Activated CD4-positive, alpha-beta T cell treated with anti-CD3 and anti-CD28 coated beads for 24 hours (primary cell): Measurements from ENCODE around the gene BCAS3.

Experiments
- DNase-seq, 2 donors: peaks; one replicate each; pipeline ENCODE4 v3.0.0-alpha.2; 2020; ENCODE audit warnings: low read depth in 2 of 2

The BCAS3 gene

DNA sequence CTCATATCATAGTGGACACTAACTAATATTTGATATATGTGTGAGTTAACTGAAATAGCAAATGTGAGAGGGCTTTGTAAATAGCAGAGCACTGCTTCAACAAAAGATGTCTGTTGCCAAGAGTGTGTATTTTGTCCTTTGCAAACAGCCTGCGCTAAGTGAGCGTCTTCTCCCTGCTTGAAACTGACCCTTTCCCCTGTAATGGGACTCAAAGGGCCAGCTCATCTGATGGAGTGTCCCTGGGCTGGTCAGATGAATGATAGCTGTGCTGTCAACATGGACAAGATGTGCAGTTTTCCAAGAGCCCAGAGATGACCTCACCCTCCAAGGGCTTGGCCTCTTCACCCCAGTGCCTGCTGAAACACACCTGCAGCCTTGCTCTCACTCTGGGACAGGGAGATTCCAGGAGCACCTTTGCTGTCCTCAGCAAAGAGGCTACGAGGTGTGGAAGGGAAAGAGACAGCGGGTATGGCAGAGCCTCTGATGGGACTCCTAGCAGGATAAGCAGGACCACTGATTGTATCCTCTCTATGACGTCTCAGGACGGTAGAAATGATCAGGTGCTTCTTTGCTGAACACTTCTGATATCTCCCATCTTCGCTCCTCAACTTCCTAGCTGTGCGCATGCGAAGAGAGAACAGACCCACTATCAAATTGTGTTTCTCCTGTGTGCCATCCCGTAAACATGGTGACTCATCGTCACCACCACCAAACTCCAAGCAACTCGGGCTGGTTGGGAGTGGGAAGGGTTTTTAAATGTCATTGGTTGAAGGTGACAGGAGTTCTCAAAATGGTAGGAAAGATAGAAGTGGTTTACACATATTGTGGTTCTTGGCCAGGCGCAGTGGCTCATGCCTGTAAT, 686.2 kb downstream of the BCAS3 start:
- DNase-seq, result no peak

DNA sequence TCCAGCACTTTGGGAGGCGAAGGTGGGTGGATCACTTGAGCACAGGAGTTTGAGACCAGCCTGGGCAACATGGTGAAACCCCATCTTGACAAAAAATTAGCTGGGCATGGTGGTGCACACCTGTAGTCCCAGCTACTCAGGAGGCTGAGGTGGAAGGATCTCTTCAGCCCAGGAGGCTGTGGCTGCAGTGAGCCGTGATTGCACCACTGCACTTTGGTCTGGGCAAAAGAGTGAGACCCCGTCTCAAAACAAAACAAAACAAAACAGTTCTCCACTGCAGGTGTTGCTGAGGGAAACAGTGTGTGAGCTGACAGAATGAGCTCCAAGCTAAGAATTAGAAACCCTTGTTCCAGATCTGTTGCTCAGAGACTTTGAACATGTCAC, 686.8 kb downstream of the BCAS3 start:
- no peak for DNase-seq

DNA sequence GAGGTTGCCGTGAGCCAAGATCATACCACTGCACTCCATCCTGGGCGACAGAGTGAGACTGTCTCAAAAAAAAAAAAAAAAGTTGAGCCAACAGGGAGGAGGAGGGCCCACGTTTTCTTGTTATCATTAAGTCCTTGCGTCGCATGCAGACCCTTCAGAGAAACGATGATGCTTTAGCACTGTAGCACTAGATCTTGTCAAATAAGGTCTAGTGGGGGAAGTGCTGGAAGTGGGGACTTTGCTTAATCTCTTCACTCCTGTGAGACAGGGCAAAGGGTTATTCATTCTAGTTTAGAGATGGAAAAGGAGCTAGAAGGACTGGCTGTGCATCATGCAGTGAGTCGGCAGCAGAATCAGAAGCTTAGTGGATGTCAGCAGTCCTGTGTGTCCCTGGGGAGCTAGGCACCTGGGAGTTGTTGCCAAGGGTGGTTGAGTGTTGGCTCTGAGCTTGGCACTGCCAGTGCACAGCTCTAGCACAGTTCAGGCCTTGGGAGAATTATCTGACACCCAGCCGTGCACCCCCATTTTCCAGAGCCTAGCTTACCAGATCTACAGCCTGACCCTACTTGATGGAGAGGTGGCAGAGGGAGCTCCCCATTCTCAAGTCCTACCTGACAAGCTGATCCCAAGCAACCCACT, 688.5 kb downstream of the BCAS3 start:
- no peak for DNase-seq

DNA sequence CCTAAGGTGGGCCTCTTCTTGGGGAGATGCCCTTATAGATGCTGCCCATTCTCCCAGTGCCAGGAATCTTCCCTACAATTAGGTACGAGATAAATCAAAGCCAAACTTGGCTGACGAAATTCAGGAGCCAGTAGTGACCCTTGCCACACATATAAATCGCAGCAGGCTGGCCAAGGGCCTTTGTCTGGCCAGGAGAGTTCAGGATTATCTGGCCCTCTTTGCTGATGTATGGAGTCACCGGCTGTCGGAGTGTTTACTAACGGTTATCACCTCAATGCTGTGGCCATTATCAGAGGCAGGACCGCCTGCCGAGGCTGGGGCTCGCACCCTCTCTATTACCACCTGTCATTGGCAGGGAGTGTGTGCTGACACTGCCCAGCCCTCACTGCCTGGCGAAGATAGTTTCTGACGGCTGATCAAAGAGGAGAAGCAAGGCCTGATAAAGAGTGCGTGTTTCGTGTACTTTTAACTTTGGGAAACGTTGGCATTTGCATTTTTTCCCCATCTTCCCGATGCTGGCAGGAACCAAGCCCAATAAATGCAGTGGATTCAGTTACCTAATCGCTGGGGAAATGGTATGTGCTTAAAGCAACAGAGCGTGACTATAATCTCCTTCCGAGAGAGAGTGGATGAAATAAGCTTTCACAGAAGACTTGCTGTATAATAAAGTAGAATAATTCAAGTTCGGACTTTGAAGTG, 689.2 kb downstream of the BCAS3 start:
- no peak for DNase-seq

DNA sequence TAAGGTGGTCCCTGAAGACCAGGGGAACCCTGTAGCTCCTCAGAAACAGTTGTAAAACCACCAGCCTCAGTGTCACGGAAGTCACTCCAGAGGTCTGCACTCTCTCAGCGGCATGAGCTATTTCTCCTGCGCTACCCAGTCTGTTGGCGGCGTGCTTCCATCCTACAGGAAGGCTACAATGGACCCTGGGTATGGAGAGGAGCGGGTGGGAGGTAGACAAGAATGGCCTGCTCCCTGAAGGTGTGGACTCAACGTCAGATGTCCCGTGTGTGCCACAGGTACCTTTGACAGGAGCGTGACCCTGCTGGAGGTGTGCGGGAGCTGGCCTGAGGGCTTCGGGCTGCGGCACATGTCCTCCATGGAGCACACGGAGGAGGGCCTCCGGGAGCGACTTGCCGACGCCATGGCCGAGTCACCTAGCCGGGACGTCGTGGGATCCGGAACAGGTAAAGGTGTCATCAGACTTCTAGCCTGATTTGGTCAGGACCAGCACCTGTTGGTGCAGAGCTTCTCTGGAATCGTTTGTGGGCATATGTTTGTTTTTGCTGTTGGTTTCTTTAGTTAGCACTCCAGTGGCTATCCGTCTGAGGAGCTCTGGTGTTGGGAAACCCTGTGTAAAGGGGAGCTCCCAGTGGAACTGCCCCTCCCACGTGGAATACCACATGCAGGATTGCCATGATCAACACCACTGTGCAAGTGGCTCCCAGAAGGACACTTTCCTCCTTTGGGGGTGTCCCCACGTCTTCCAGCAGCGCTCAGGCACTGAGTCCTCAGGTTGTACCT, 690.6 kb downstream of the BCAS3 start:
- no peak for DNase-seq

DNA sequence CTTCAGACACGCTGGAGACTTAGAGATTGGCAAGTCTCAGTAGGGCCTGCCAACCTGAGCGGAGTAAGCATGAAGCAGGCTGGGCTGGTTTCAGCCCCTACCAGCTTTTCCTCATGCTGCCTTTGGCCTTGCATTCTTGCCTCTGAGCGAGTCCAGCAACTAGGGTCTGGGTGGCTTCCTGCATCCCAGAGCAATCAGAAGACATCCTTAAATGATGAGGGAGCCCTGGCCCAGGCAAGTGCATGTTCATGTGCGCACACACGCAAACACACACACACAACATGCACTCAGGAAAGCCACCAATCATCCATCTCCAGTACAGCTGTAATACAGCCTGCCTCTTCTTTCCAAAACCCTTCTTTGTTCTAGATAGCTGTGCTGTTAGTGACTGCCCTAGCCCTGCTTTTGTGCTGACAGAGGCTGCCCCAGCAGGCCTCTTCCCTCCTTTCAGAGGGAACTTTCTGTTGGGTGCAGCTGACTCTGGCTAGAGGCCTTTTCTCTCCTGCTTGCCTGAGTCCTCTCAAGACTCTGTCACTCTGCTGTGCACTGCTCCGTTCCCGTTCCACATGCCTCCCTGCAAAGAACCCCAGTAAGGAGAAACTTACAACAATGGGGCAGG, 691.3 kb downstream of the BCAS3 start:
- no peak for DNase-seq

DNA sequence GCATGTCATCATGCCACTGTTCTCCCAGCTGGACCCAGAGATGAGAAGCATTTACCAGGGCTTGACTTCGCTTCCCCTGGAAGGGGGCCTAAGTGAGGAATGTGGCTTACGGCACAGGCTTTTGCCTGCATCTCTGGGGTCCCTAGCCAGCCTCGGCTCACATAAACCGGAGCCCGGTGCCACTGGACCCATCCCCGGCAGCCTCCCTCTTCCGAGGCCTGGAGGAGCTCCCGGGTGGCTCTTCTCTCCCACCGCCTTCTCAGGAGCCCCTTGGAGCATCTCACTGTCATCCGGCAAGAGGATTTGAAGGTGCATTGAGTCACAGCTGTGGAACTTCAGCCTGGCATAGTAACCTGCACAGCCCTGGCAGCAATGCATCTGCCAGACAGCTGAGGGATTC, 692.1 kb downstream of the BCAS3 start:
- no peak for DNase-seq

DNA sequence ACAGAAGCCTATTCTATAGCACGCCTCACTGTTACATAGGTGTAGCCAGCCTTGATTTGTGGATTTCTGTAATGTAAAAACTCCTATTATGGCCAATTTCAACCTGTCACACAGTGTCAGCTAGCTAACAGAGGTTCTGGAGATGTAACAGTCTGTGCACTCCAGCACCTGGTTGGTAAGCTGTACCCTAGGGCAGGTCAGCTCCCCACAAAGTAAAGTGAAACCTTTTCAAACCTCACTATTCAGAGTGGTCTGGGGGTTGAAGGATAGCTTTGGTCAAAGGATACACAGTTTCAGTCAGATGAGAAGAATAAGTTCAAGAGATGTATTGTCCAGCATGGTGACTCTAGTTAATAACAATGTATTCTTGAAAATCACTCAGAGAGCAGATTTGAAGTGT, 693.5 kb downstream of the BCAS3 start:
- DNase-seq, result no peak

DNA sequence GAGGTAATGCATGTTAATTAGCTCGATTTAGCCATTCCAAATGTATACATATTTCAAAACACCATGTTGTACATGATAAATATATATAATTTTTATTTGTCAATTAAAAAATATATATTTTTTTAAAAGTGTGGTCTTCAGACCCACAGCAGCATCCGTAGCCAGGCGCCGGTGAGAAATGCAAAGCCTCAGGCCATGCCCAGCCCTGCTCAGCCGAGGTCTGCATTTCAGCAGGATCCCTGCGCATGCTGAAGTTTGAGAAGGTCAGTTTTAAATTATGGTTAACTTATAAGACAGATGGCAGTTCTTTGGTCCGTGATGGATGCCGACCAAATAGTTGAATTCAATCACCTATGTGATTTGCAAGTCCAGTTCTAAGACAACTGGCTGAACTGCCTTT, 694.0 kb downstream of the BCAS3 start:
- no peak for DNase-seq

DNA sequence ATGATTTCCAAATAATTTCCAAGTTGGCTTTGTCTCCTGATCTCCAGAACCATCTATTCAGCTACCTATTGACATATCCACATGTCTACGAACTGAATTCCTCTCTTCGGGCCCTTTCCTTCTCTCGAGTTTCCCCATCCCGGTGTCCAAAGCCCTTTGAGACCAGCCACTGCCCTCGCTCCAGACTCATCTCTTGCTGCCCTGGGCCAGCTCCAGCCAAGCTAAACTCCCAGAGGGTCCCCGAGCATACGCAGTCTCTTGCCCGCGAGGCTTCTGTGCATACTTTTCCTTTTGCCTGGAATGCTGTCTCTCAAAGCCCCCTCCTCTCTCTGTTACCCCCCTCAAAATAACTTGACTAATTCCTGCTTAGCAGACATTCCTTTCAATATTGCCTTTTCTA, 694.8 kb downstream of the BCAS3 start:
- no peak for DNase-seq

DNA sequence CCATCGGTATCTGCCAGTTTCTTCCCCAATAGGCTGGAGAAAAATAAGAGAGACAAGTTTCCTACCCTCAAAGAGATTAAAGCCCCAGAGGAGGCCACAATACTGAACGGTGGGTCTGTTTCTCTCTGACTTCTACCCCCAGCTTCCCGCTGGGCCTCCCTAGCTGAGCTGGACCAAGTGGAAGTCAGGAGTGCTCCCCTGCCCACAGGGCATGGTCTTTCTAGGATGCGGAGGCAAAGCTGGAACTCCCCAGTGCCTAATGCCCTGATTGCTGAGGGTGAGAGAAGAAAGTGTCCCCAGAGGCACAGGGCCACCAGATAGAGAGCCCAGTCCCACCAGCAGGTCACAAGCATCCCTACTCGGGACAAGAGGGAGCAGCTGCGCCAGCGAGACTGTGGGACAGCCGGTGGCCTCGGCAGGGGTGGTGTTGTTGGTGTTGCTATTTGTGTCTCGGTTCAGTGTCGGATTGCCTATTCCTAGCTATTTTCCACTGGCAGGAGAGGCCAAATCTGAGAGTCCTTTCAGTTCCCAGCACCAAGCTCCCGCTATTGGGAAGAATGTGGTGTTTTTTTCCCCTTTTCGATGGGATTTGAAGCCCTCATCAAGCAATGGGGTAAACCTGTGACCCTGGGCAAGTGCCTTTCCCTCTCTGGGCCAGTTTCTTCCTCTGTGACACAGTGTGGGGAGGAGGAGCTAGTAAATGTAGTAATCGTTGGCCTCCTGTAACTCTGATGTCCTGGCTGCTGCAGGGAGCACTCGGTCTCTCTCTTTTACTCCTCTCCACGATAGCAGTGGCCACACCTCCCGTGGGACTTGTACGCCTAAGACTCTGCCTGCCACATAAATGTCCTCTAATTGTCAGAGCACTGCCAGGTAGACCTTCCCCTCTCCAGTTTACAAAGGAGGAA, 699.5 kb downstream of the BCAS3 start:
- no peak for DNase-seq

DNA sequence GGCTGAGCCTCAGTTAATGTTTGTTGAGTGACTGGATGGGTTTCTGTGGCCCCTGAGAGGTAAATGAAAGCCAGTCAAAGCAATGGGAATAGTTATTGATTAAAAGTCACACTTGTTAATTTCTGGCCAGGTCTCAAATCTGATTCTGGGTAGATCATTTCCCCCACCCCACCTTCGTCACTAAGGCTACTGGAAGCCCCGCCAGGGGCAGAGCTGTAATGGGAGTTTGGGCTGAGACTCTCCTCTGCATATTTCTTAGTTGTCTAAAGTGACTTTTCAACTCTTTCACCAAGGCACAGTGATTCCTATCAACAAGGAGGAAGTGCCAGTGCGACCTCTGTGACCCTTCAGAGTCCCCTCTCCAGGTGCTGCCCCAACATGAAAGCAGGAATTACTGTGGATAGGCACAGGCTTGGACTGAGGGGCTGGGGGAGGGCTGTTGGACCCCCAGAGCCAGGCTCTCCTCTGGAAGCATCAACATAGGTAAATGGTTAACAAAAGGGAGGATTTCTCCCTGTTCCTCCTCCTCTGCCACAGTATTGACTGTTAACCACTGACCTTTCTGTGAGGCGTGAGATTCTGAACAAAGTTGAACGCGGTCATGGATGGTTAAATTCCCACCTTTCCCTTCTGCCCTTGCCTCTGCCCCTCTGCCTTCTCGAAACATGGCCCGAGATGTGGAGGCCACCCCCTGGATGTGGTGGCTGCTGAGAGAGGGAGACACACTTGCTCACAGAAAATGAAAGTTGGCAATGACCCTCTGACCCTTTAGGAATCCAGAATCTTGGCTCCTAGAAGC, 701.2 kb downstream of the BCAS3 start:
- DNase-seq, result no peak

DNA sequence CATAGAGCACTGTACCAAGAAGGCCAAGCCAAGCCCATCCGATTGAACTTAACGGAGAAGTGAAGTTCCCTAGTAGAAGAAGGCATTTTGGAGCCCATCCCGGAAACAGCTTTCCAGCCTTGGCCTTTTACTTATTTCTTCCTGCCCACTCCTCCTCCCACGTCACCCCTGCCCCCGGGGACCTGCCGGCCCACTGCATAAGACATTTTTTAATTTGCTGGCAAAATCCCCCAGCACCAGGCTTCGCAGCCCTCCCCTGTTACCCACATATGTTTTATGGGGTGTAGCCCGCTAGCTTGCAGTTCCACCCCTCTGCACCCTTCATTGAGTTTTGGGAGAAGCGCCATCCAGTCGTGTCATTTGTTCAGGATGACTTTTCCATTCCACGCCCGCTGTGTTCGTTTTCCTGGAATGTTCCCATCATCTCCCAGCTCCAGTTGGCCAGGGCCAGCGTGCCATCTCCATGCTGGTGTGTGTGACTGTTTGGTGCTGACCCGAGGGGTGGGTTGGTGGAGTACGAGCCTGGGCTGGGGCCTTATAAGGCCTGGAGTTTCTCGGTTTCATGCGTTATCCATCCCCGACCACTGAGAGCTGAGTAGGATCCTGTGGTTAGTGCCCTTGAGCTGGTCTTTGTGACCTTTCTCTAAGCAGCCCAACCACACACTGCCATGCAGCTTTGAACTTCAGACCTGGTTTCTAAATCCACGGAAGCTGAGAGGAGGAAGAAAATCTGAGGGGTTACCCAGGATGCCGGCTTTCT, 702.0 kb downstream of the BCAS3 start:
- no peak for DNase-seq

DNA sequence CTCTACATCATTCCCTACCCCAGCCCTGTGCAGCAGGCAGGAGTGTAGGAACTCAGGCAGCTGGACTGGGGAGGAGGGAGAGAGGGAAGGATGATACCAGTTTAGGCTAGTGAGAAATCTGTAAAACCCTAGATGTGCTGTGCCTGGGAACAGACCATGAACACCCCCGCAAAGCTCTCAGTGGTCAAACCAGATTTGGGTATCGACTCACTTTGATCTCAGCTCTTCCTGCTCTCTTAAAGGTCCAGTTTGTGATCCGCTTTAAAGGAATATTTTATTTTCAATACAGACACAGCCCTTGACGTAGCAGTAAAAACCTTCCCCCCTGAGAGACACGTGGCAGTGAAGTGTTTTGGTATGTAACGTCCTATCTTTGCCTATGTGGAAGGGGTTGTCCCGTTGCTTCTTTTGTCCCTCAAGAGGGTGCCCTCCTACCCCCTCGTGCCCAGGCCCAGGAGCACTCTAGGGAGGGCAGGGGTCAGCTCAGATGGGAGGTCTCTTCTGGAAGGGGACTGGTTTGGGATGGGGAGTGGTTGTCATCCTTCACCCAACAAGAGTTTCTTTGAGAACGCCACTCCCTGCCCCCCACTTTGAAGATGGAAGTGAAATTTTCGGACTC, 702.7 kb downstream of the BCAS3 start:
- no peak for DNase-seq

DNA sequence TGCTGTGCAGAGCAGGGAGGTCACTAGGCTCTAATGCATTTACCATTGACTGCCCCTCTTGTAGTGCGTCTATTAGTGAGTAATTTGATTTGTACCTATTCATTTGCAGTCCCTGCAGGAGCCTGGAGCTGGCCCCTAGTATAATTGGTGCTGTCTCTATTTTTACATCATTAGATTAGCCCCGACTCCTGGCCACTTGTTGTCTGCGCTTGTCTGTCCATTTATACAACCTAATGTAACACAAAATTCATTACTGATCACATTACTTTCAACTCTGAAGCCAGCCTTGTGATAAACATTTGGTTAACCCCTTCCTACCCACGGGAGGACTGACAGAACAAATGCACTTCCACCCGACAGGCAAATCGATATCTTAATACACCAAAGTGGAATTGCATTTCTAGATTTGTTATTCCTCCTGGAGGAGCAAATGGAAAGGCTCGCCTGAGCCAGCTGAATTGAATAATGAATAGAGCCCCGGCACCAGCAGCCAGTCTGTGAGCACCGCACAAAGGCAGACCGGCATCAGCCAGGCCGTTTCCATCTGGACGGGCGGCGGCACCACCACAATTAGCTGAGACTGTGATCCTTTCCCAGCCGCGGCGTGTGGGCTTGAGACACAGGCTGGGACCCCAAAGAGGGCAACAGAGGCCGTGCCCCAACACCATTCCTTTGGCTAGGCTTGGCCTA, 703.3 kb downstream of the BCAS3 start:
- DNase-seq, result no peak

DNA sequence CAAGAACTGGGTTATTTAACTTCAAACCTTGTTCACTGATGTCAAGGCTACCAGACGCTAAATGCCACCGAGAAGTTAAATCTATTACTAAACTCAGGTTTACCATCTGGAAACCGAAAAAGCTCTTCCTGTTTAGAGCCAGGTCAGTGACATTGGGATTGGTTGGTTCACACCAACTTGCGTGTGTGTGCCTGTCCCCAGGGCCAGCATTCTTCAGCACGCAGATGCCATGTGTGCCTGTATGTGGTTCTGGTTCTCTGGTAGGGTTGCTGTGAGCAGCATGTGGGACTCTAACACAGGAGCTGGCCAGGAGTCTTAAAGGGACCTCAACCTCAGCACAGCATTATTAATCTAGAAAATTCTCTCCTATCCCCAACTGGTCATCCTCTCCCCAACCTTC, 703.9 kb downstream of the BCAS3 start:
- DNase-seq, result no peak

DNA sequence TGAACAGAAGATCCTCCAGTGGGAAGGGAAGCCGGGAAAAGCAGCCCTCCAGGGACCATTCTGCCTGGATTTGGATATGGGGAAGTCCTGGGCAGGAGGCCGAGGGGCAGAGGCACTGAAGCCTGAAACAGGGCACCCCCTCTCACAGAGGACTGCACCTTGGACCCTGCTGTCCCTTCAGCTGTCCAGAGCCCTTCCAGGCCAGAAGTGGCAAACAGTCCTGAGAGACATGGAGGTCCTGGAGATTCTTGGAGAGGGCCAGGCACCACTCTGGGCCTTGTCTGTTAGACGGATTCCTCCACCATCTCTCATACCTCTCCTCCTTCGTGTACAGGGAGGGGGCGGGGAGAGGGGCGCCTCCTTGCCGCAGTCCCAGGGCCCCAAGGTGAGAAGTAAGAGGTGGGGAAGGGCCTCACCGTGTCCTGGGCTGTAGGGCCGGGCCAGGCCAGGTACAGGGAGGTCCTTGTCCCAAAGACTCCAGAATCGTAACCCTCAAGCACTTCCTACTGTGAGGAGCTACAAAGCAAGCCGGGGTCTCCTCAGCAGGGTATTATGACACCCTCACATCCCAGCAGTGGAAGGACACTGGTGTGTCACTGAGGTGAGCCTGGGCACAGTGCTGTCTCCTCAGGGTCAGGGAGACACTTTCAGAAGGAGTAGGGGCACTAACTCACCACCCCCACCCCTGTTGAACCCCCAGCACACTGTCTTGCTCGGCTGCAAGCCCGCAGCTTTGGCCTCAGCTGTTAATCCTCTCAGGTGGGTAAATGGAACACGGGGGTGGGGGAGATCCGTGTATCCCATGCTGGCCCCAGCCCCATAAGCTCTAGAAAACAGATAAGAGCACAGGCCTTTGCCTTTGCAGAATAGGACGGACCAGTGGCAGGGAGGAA, 705.4 kb downstream of the BCAS3 start:
- DNase-seq, result no peak
